ENCODE results near the gene F8. TPM values are rescaled to one million over a fixed set of nuclear protein-coding genes. Genes with fewer than 3 reads are reported as not detected.

Gene F8
- total and polyA plus RNA-seq, 9 of the 15 experiments (the other 6 are each of a cell fraction or from before 2014, with no cell fraction given): 0.41 to 3.8 (median 0.91) TPM

- no peak for TF ChIP-seq ARID3A (IDR thresholded peaks at IDR 0.05; ENCODE audit: borderline replicate concordance, low read depth, low read length)
- TF ChIP-seq RBFOX2 (IDR thresholded peaks at IDR 0.05; ENCODE audit: low read depth, low read length): peak; percentile 89
- TF ChIP-seq ZFP1 (CRISPR knock-in tag; IDR thresholded peaks at IDR 0.05): no peak
- TF ChIP-seq ZNF280A (IDR thresholded peaks at IDR 0.05; ENCODE audit: low read depth, partially characterized antibody): no peak
- TF ChIP-seq FOXJ3 (CRISPR knock-in tag; IDR thresholded peaks at IDR 0.05): no peak
- no peak for TF ChIP-seq FIP1L1 (IDR thresholded peaks at IDR 0.05; ENCODE audit: low read depth, low read length, poor library complexity, severe bottlenecking)
- TF ChIP-seq HNRNPLL (IDR thresholded peaks at IDR 0.05; ENCODE audit: low read depth, low read length, poor library complexity, severe bottlenecking): peak; percentile 89
- no peak for TF ChIP-seq CHAMP1 (IDR thresholded peaks at IDR 0.05)
- TF ChIP-seq NR2F6 (CRISPR knock-in tag; IDR thresholded peaks at IDR 0.05): no peak
- peak; percentile 55 for TF ChIP-seq NFYB (IDR thresholded peaks at IDR 0.05; ENCODE audit: extremely low read depth, insufficient read length)
- TF ChIP-seq MAZ (CRISPR knock-in tag; conservative IDR thresholded peaks at IDR 0.05 in 1 of 2, IDR thresholded peaks at IDR 0.05 in 1 of 2): peak; percentile 71 to 73; a peak in 3 of 4 replicates
- TF ChIP-seq MTA3 (IDR thresholded peaks at IDR 0.05; ENCODE audit: borderline replicate concordance): peak; percentile 82; the same call in 1 of the 2 replicates
- TF ChIP-seq AFF4 (CRISPR knock-in tag; IDR thresholded peaks at IDR 0.05): peak; percentile 4; the same call in 1 of the 2 replicates
- TF ChIP-seq ZNF121 (CRISPR knock-in tag; conservative IDR thresholded peaks at IDR 0.05): no peak
- peak; percentile 78; the same call in 1 of the 2 replicates for TF ChIP-seq E2F1 (CRISPR knock-in tag; IDR thresholded peaks at IDR 0.05)
Observed at GRCh38 chrX:154804957-154805695, 217.4 kb downstream of the F8 start, which contains the start of gene MPP1 (continued).

Data from K562 (cell line).